Measurements from ENCODE around the gene ASB11. TPM values are rescaled to one million over a fixed set of nuclear protein-coding genes. Genes with fewer than 3 reads are reported as not detected.

ASB11 gene, protein sequence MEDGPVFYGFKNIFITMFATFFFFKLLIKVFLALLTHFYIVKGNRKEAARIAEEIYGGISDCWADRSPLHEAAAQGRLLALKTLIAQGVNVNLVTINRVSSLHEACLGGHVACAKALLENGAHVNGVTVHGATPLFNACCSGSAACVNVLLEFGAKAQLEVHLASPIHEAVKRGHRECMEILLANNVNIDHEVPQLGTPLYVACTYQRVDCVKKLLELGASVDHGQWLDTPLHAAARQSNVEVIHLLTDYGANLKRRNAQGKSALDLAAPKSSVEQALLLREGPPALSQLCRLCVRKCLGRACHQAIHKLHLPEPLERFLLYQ
- polyA plus RNA-seq (not detected in 2 replicates), polyA minus RNA-seq (not detected in 2 replicates)

DNA sequence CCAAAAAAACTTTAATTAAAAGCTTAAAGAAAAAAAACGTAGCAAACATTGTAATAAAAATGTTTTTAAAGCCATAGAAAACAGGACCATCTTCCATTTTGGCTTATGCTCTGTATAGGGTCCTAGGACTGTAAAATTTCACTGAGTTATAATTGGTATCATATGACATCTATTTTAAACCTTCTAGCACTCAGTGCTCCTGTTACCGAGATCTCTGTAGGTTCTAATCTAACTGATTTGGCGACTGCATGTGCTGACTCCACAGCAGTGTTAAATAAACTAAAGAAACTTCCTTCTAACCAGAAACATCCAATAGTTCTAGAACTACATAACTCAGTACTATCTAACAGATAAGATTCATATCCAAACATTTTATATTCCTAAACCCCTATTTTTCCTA is at the start of gene ASB11:
TSS of gene ASB11 (minus strand) at position 132 of the 400 bp plus-strand sequence. CDS start at position 97, 35 bp downstream.
- H3K79me2 ChIP-seq (replicated peaks; ENCODE audit: insufficient read depth, low read length) = no peaks in the 10 kb centered on the region
- TF ChIP-seq, protein P1, sequence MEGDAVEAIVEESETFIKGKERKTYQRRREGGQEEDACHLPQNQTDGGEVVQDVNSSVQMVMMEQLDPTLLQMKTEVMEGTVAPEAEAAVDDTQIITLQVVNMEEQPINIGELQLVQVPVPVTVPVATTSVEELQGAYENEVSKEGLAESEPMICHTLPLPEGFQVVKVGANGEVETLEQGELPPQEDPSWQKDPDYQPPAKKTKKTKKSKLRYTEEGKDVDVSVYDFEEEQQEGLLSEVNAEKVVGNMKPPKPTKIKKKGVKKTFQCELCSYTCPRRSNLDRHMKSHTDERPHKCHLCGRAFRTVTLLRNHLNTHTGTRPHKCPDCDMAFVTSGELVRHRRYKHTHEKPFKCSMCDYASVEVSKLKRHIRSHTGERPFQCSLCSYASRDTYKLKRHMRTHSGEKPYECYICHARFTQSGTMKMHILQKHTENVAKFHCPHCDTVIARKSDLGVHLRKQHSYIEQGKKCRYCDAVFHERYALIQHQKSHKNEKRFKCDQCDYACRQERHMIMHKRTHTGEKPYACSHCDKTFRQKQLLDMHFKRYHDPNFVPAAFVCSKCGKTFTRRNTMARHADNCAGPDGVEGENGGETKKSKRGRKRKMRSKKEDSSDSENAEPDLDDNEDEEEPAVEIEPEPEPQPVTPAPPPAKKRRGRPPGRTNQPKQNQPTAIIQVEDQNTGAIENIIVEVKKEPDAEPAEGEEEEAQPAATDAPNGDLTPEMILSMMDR (IDR thresholded peaks at IDR 0.05; ENCODE audit: poor library complexity, severe bottlenecking) = no peak
- no peak for TF ChIP-seq EP300 (conservative IDR thresholded peaks at IDR 0.05; ENCODE audit: poor library complexity, severe bottlenecking)
- TF ChIP-seq, protein P2, sequence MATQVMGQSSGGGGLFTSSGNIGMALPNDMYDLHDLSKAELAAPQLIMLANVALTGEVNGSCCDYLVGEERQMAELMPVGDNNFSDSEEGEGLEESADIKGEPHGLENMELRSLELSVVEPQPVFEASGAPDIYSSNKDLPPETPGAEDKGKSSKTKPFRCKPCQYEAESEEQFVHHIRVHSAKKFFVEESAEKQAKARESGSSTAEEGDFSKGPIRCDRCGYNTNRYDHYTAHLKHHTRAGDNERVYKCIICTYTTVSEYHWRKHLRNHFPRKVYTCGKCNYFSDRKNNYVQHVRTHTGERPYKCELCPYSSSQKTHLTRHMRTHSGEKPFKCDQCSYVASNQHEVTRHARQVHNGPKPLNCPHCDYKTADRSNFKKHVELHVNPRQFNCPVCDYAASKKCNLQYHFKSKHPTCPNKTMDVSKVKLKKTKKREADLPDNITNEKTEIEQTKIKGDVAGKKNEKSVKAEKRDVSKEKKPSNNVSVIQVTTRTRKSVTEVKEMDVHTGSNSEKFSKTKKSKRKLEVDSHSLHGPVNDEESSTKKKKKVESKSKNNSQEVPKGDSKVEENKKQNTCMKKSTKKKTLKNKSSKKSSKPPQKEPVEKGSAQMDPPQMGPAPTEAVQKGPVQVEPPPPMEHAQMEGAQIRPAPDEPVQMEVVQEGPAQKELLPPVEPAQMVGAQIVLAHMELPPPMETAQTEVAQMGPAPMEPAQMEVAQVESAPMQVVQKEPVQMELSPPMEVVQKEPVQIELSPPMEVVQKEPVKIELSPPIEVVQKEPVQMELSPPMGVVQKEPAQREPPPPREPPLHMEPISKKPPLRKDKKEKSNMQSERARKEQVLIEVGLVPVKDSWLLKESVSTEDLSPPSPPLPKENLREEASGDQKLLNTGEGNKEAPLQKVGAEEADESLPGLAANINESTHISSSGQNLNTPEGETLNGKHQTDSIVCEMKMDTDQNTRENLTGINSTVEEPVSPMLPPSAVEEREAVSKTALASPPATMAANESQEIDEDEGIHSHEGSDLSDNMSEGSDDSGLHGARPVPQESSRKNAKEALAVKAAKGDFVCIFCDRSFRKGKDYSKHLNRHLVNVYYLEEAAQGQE (IDR thresholded peaks at IDR 0.05; ENCODE audit: borderline replicate concordance) = no peak
- no peak for TF ChIP-seq MXI1 (conservative IDR thresholded peaks at IDR 0.05; ENCODE audit: poor library complexity, severe bottlenecking)
- no peak for TF ChIP-seq SMC3 (conservative IDR thresholded peaks at IDR 0.05; ENCODE audit: poor library complexity)
- no peak for TF ChIP-seq EZH2 (IDR thresholded peaks at IDR 0.05; ENCODE audit: borderline replicate concordance, insufficient read depth, low read length, poor library complexity, severe bottlenecking)
- TF ChIP-seq POLR2AphosphoS5 (IDR thresholded peaks at IDR 0.05) = no peak
- no peak for TF ChIP-seq RAD21 (conservative IDR thresholded peaks at IDR 0.05)
- no peak for TF ChIP-seq TAF1 (IDR thresholded peaks at IDR 0.05; ENCODE audit: low read depth)
- H3K27me3 ChIP-seq (ENCODE audit: insufficient read depth, low read depth, low read length) = no peaks in the 10 kb centered on the region
- H3K4me3 ChIP-seq (ENCODE audit: low read length) = no peak within 1 kb of the TSS
- H3K9me3 ChIP-seq (ENCODE audit: low read length) = no peaks in the 10 kb centered on the region
- H4K20me1 ChIP-seq (ENCODE audit: insufficient read depth) = no peaks in the 10 kb centered on the region
- H3K36me3 ChIP-seq (ENCODE audit: insufficient read depth, low read length) = no peaks in the 10 kb centered on the region
- no peak within 1 kb of the TSS for H3K9ac ChIP-seq (ENCODE audit: low read length)
- no peaks in the 10 kb centered on the region for H3F3A ChIP-seq (ENCODE audit: insufficient read depth, low read length, poor library complexity, severe bottlenecking)
- no peak within 1 kb of the TSS for H2AFZ ChIP-seq (ENCODE audit: low read depth, low read length)
- H3K4me2 ChIP-seq (ENCODE audit: low read length) = no peak within 1 kb of the TSS
- H3K27ac ChIP-seq (ENCODE audit: low read length) = no peak within 1 kb of the TSS
- no peaks in the 10 kb centered on the region for H3K9me2 ChIP-seq (ENCODE audit: insufficient read depth, low read length)

DNA sequence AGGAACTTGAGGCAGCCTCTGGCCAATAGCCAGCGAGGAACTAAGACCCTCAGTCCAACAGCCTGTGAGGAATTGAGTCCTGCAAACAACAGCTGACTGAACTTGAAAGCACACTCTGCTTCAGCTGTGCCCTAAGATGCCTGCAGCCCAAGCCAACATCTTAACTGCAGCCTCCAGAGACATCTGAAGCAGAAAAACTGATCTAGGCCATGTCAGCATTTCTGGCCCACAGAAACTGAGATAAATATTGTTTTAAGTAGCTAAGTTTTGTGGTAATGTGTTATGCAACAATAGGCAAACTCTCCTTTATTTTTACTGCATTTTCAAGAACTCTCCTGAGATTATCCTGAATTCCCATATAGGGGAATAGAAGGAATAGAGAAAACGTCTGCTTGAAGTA is 44.3 kb upstream of the ASB11 start:
- H3F3A ChIP-seq (ENCODE audit: insufficient read depth, low read length, poor library complexity, severe bottlenecking) = no peaks in the 10 kb centered on the region
- no peaks in the 10 kb centered on the region for H3K27me3 ChIP-seq (ENCODE audit: insufficient read depth, low read depth, low read length)
- no peaks in the 10 kb centered on the region for H3K79me2 ChIP-seq (replicated peaks; ENCODE audit: insufficient read depth, low read length)
- H3K9me2 ChIP-seq (ENCODE audit: insufficient read depth, low read length) = no peaks in the 10 kb centered on the region
- no peak overlapping the region for H3K4me3 ChIP-seq (ENCODE audit: low read length)
- no peak overlapping the region for H3K27ac ChIP-seq (ENCODE audit: low read length)
- H2AFZ ChIP-seq (ENCODE audit: low read depth, low read length) = no peak overlapping the region
- H4K20me1 ChIP-seq (ENCODE audit: insufficient read depth) = no peaks in the 10 kb centered on the region
- H3K9me3 ChIP-seq (ENCODE audit: low read length) = no peaks in the 10 kb centered on the region
- no peak overlapping the region for H3K4me2 ChIP-seq (ENCODE audit: low read length)
- no peak overlapping the region for H3K9ac ChIP-seq (ENCODE audit: low read length)
- H3K36me3 ChIP-seq (ENCODE audit: insufficient read depth, low read length) = no peaks in the 10 kb centered on the region
- TF ChIP-seq SMC3 (conservative IDR thresholded peaks at IDR 0.05; ENCODE audit: poor library complexity) = no peak
- no peak for TF ChIP-seq MXI1 (conservative IDR thresholded peaks at IDR 0.05; ENCODE audit: poor library complexity, severe bottlenecking)
- no peak for TF ChIP-seq EZH2 (IDR thresholded peaks at IDR 0.05; ENCODE audit: borderline replicate concordance, insufficient read depth, low read length, poor library complexity, severe bottlenecking)
- TF ChIP-seq, protein P2 (IDR thresholded peaks at IDR 0.05; ENCODE audit: borderline replicate concordance) = no peak
- TF ChIP-seq TAF1 (IDR thresholded peaks at IDR 0.05; ENCODE audit: low read depth) = no peak
- no peak for TF ChIP-seq EP300 (conservative IDR thresholded peaks at IDR 0.05; ENCODE audit: poor library complexity, severe bottlenecking)
- TF ChIP-seq RAD21 (conservative IDR thresholded peaks at IDR 0.05) = no peak
- TF ChIP-seq POLR2AphosphoS5 (IDR thresholded peaks at IDR 0.05) = no peak
- TF ChIP-seq, protein P1 (IDR thresholded peaks at IDR 0.05; ENCODE audit: poor library complexity, severe bottlenecking) = no peak
